GM12878 (cell line): Measurements from ENCODE around the gene TXNDC15. TPM values are rescaled to one million over a fixed set of nuclear protein-coding genes. Genes with fewer than 3 reads are reported as not detected.

ENCODE experiments used
- ATAC-seq: fragments of 200-7000 bp; cut with Tn5 transposase; 3 replicates; pipeline ENCODE4 v1.9.1; 2020; ENCODE audit warnings: mild to moderate bottlenecking, moderate library complexity
- BruUV-seq: library from RNA; stranded (reverse); fragments of 400-500 nt; replicated peaks from 2 replicates; lab custom pipeline; 2021; lab: Mats Ljungman, UMichigan
- CTCF ChIA-PET: fragments of 300-600 bp; sonication (Branson Sonifier 250); formaldehyde crosslinking; extraction: SDS; loops from one replicate; lab custom pipeline; 2021; ENCODE audit warnings: inconsistent platforms; lab: Yijun Ruan, JAX
- POLR2A ChIA-PET: fragments of 350-600 bp; formaldehyde crosslinking; extraction: SDS; loops from one replicate; lab custom pipeline; 2021; ENCODE audit warnings: inconsistent platforms; lab: Charles Lee
- RAD21 ChIA-PET: fragments of 300-600 bp; sonication (Branson Sonifier 250); formaldehyde crosslinking; loops from one replicate; lab custom pipeline; 2023; ENCODE audit warnings: antibody characterized with exemption; ENCODE audit not compliant: unreplicated experiment; lab: Charles Lee
- SMC1A ChIA-PET: fragments of 300-600 bp; sonication (Branson Sonifier 250); formaldehyde crosslinking; loops from one replicate; lab custom pipeline; 2023; ENCODE audit not compliant: unreplicated experiment, uncharacterized antibody; lab: Charles Lee
- DNase-seq: peaks from one replicate; pipeline ENCODE4 v3.0.0-alpha.2; 2011; ENCODE audit warnings: low read depth, low spot score
- FAIRE-seq: peaks from 3 replicates; lab custom pipeline; 2011; peaks lifted over from hg19 to GRCh38; lab: Jason Lieb, UNC
- H2AFZ ChIP-seq: 2 replicates; pipeline ENCODE4 v1.6.0; 2011; ENCODE audit warnings: low read depth, low read length, control low read depth; ENCODE audit not compliant: control insufficient read depth
- H3K27ac ChIP-seq: 2 replicates; pipeline ENCODE4 v1.5.1; 2011; ENCODE audit warnings: control low read depth; ENCODE audit not compliant: control insufficient read depth, insufficient read depth
- H3K27me3 ChIP-seq, 2 experiments: replicated peaks in 1 of 2; 2 replicates each; pipeline versions ENCODE4 v1.6.0 to v1.6.1; 2011; ENCODE audit warnings: low read length in 1 of 2; ENCODE audit not compliant: control insufficient read depth in 2 of 2, insufficient read depth in 2 of 2
- H3K36me3 ChIP-seq, 2 experiments: 2 replicates each; pipeline ENCODE4 v1.5.1; 2011; ENCODE audit warnings: low read length in 1 of 2; ENCODE audit not compliant: control insufficient read depth in 2 of 2, insufficient read depth in 2 of 2
- H3K4me1 ChIP-seq: 2 replicates; pipeline ENCODE4 v1.6.1; 2011; ENCODE audit warnings: mild to moderate bottlenecking, low read length, moderate library complexity, mixed read lengths; ENCODE audit not compliant: control insufficient read depth, insufficient read depth
- H3K4me2 ChIP-seq: 2 replicates; pipeline ENCODE4 v1.6.0; 2011; ENCODE audit warnings: control low read depth; ENCODE audit not compliant: control insufficient read depth, insufficient read depth
- H3K4me3 ChIP-seq: fragments of 200-600 bp; sonication (generic); 2 replicates; pipeline ENCODE4 v1.5.1; 2016
- H3K79me2 ChIP-seq: 2 replicates; pipeline ENCODE4 v1.6.0; 2011; ENCODE audit warnings: low read length; ENCODE audit not compliant: control insufficient read depth, insufficient read depth
- H3K9ac ChIP-seq: 2 replicates; pipeline ENCODE4 v1.8.0; 2011; ENCODE audit warnings: low read length, control low read depth, mixed read lengths; ENCODE audit not compliant: control insufficient read depth, insufficient read depth
- H3K9me3 ChIP-seq: replicated peaks from 3 replicates; pipeline ENCODE4 v1.5.1; 2011; ENCODE audit warnings: mild to moderate bottlenecking, low read length; ENCODE audit not compliant: control insufficient read depth, insufficient read depth
- H4K20me1 ChIP-seq: 2 replicates; pipeline ENCODE4 v1.6.0; 2011; ENCODE audit not compliant: control insufficient read depth, insufficient read depth
- ATF7 ChIP-seq: fragments of 450-650 bp; IDR thresholded peaks from 2 replicates; pipeline ENCODE4 v1.6.1; 2016; ENCODE audit warnings: low read depth, mild to moderate bottlenecking
- BMI1 ChIP-seq: fragments of 450-650 bp; IDR thresholded peaks from 2 replicates; pipeline ENCODE4 v1.6.1; 2016; ENCODE audit warnings: mild to moderate bottlenecking, moderate library complexity, borderline replicate concordance
- CHD4 ChIP-seq: fragments of 200-600 bp; sonication (generic); IDR thresholded peaks from 2 replicates; pipeline ENCODE4 v1.6.1; 2016; ENCODE audit warnings: mild to moderate bottlenecking
- EED ChIP-seq: sonication (generic); IDR thresholded peaks from 2 replicates; pipeline ENCODE4 v1.6.1; 2016; ENCODE audit warnings: antibody characterized with exemption, low read depth
- HSF1 ChIP-seq: fragments of 150-350 bp; IDR thresholded peaks from 2 replicates; pipeline ENCODE4 v1.6.1; 2014; ENCODE audit warnings: mild to moderate bottlenecking, low read depth, low read length
- IRF5 ChIP-seq: fragments of 450-650 bp; IDR thresholded peaks from 2 replicates; pipeline ENCODE4 v1.6.1; 2017; ENCODE audit warnings: borderline replicate concordance
- MEF2A ChIP-seq: IDR thresholded peaks from 2 replicates; pipeline ENCODE4 v1.6.1; 2011; ENCODE audit warnings: low read depth, mild to moderate bottlenecking, low read length, moderate library complexity; ENCODE audit not compliant: insufficient read depth
- SP1 ChIP-seq: IDR thresholded peaks from one replicate; pipeline ENCODE4 v1.6.1; 2011; ENCODE audit warnings: low read depth, low read length
- SREBF1 ChIP-seq: IDR thresholded peaks from 2 replicates; pipeline ENCODE4 v1.6.1; 2012; ENCODE audit warnings: mild to moderate bottlenecking, low read length
- TARDBP ChIP-seq: IDR thresholded peaks from 2 replicates; pipeline ENCODE4 v1.6.1; 2016; ENCODE audit warnings: borderline replicate concordance
- ZBTB11 ChIP-seq: fragments of 450-650 bp; formaldehyde crosslinking; IDR thresholded peaks from 2 replicates; pipeline ENCODE4 v1.5.0; 2022; ENCODE audit warnings: mild to moderate bottlenecking, missing genetic modification characterization
- ZNF207 ChIP-seq: fragments of 450-650 bp; IDR thresholded peaks from 2 replicates; pipeline ENCODE4 v1.6.1; 2014; ENCODE audit warnings: antibody characterized with exemption, mild to moderate bottlenecking, borderline replicate concordance
- ZNF274 ChIP-seq: IDR thresholded peaks from one replicate; pipeline ENCODE4 v1.8.0; 2011; ENCODE audit not compliant: insufficient read length, insufficient read depth
- ZSCAN29 ChIP-seq: fragments of 450-650 bp; IDR thresholded peaks from 2 replicates; pipeline ENCODE4 v1.6.1; 2017; ENCODE audit warnings: mild to moderate bottlenecking, moderate library complexity
- WGBS: methylation state at CpG from one replicate; pipeline ENCODE4 v1.1.6; 2016; ENCODE audit warnings: low lambda C conversion rate; ENCODE audit not compliant: insufficient replicate concordance, insufficient coverage; ENCODE audit errors: missing lambda C conversion rate; 5-methylcytosine and 5-hydroxymethylcytosine counted together
- in situ Hi-C: fragments of 300-500 bp; cut with MboI; formaldehyde crosslinking; loops from 9 replicates; pipeline ENCODE4 v1.14.3; 2018; ENCODE audit warnings: mixed read lengths
- intact Hi-C: fragments of 100-400 bp; cut with micrococcal nuclease; formaldehyde crosslinking; loops from one replicate; pipeline ENCODE4 v1.14.2; 2022; ENCODE audit not compliant: unreplicated experiment
- polyA plus RNA-seq, 11 experiments: library from polyadenylated mRNA; depleted of rRNA in 4 of 11; unstranded in 6 of 11; stranded (reverse) in 5 of 11; fragments of >200 nt; fragmentation: Nextera tagmentation in 4 of 11; fragmentation: Illumina TruSeq in 1 of 11; extraction: Ambion mirVana in 4 of 11; extraction: Trizol in 1 of 11; gene quantifications; 1 replicate in 1 of 11; 2 replicates in 10 of 11; pipeline versions ENCODE4 v1.2.1 to v1.2.3, GENCODE V29; 2011 to 2016; ENCODE audit warnings: inconsistent platforms in 2 of 11, missing spikeins in 2 of 11, low read depth in 1 of 11
- total RNA-seq, 4 experiments: library from RNA; depleted of rRNA in 3 of 4; stranded (reverse); fragments of >200 nt in 3 of 4; fragmentation: Illumina TruSeq in 1 of 4; extraction: Trizol in 1 of 4; gene quantifications; 2 replicates each; pipeline versions ENCODE4 v1.2.1 to v1.2.3, GENCODE V29; 2013 to 2021

TXNDC15 gene
- total and polyA plus RNA-seq, 10 of the 15 experiments (the other 5 are each of a cell fraction or from before 2014, with no cell fraction given) = 8.1 to 60.6 (median 38.1) TPM

GRCh38 chr5:134902071-134902801 is 28.1 kb downstream of the TXNDC15 start:
- peak overlapping the region; percentile 28; the same call in 1 of the 2 replicates for H3K9ac ChIP-seq
- SMC1A ChIA-PET = interaction anchor here (0.7 to 2.3 kb wide), 13 partner anchors 10 to 169 kb away, joined by 3 to 9 read pairs (median 5); partner anchors contain the start of gene C5orf24
- peak; percentile 27 for TF ChIP-seq SP1
- no peak for TF ChIP-seq CHD4
- TF ChIP-seq ATF7 = peak; percentile 87
- no peak for TF ChIP-seq HSF1
- TF ChIP-seq ZNF274 = no peak
- no peak for TF ChIP-seq SREBF1
- 0 out of 2 replicates have a peak, but pooled peaks have one; percentile 38 for TF ChIP-seq TARDBP
- no peak for TF ChIP-seq ZBTB11 (CRISPR knock-in tag)
- TF ChIP-seq MEF2A = 0 out of 2 replicates have a peak, but pooled peaks have one; percentile 4
- TF ChIP-seq EED = 0 out of 2 replicates have a peak, but pooled peaks have one; percentile 42
- no peak for TF ChIP-seq IRF5
- no peak for TF ChIP-seq ZNF207
- no peak for TF ChIP-seq ZSCAN29
- no peak for TF ChIP-seq BMI1

More at GRCh38 chr5:134902071-134902801, 28.1 kb downstream of the TXNDC15 start:
- intact Hi-C loops (loop anchor here (5.0 to 10.0 kb wide), 2 partner anchors 90 to 317 kb away; no protein-coding TSS in a partner anchor), in situ Hi-C loops (loop anchor here (5.0 kb wide), 1 partner anchor 165 kb away; the partner anchor contains the start of gene CAMLG)
- FAIRE-seq = peak; percentile 87
- CTCF ChIA-PET = interaction anchor here (0.9 to 1.8 kb wide), 8 partner anchors 10 to 599 kb away, joined by 3 to 7 read pairs (median 4); partner anchors contain the start of gene CAMLG
- Histone ChIP-seq H3K4me1 (peaks cover 24% of the 10 kb centered on the region), H3K9me3 (no peaks in the 10 kb centered on the region), H3K79me2 (peaks cover 5% of the 10 kb centered on the region), H3K4me2 (peak overlapping the region; percentile 58), H4K20me1 (no peaks in the 10 kb centered on the region), H3K36me3 (peaks cover 0 to 3% of the 10 kb centered on the region in 2 experiments), H3K27ac (peak overlapping the region; percentile 67), H3K4me3 (0 out of 2 replicates have a peak overlapping the region, but pooled peaks have one; percentile 7), H2AFZ (peak overlapping the region; percentile 61), H3K27me3 (no peaks in the 10 kb centered on the region)
- POLR2A ChIA-PET = interaction anchor here (0.7 to 1.6 kb wide), 4 partner anchors 10 to 57 kb away, joined by 3 to 5 read pairs (median 4); partner anchors contain the start of genes C5orf24 and TXNDC15
- ATAC-seq = peak; percentile 43
- peak; percentile 60 for DNase-seq
- 4% methylated on average over 10 of the region's 10 CpGs for WGBS
- BruUV-seq = no TSS peak
- RAD21 ChIA-PET = interaction anchor here (0.9 to 1.4 kb wide), 5 partner anchors 24 to 293 kb away, joined by 3 to 5 read pairs (median 4); partner anchors contain the start of gene CAMLG
